ENCODE data around the gene FAM135A. TPM values are rescaled to one million over a fixed set of nuclear protein-coding genes. Genes with fewer than 3 reads are reported as not detected.
A peak's percentile ranks its signal among the peaks of the same experiment; 100 is the strongest.
"Not testable (repeated sequence)": the region's sequence is repeated elsewhere in the genome, so short reads cannot be mapped to it uniquely, and the experiment has no call there.

The FAM135A gene
- total RNA-seq, 1 experiment from 2014 or later, result 15.2 TPM

DNA sequence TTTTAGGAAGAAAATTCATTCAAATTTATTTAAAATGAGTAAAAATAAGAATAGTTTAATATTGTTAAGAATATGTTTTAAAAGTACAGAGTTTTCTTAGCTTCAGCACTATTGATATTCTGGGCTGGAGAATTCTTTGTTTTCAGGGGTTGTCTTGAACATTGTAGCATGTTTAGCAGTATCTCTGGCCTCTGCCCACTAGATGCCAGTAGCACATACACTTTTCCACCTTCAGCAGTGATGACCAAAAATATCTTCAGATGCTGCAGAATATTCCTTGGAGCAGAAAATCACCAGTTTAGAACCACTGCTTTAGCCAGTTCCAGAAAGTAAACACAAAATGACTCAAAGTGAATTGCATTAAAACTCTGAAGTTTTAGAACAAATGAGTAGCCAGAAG, 134.0 kb downstream of the FAM135A start:
- peak; percentile 6 for DNase-seq (ENCODE audit: low spot score)

DNA sequence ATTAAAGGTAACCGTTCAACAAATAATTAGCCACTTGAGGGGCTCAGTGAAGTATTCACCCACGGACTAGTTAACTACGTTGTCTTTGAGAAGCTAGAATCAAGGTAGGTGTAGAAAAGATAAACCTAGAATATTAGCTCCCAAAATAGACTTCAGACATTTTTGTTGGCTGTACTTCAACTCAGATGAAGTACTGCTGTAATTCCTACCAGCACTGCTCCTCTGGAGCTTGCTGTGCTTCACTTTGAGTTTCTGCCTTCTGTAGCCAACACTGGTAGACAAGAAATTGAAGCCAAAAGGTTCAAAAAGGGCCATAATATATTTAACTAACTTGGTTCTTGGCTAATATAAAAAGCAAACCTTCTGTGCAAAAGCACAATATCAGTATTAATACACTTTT, 134.6 kb downstream of the FAM135A start:
- DNase-seq (ENCODE audit: low spot score), result no peak

DNA sequence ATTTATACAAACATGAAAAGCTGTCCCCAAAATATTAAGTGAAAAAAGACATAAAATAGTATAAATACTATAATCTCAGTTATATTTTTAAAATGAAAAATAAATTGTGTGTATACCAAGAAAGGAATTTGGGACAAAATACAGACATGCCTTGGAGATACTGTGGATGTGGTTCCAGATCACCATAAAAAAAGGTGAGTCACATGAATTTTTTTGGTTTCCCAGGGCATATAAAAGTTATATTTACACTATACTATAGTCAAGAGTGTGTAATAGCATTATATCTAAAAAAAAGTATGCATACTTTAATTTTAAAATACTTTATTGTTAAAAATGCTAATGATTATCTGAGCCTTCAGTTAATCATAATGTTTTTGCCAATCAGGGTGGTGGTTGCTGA, 136.0 kb downstream of the FAM135A start:
- no peak for DNase-seq (ENCODE audit: low spot score)

DNA sequence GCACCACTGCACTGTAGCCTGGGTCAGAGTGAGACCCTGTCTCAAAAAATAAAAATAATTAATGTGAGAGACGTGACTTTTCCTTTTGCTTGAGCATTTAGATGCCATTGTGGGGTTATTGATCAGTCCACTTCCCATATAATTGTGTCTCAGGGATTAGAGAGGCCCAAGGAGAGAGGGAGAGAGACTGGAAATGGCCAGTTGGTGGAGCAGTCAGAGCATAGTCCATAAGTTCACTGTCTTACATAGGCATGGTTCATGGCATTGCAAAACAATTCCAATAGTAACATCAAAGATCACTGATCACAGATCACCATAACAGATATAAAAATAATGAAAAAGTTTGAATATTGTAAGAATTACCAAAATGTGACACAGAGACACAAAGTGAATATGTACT, 138.3 kb downstream of the FAM135A start:
- no peak for DNase-seq (ENCODE audit: low spot score)

DNA sequence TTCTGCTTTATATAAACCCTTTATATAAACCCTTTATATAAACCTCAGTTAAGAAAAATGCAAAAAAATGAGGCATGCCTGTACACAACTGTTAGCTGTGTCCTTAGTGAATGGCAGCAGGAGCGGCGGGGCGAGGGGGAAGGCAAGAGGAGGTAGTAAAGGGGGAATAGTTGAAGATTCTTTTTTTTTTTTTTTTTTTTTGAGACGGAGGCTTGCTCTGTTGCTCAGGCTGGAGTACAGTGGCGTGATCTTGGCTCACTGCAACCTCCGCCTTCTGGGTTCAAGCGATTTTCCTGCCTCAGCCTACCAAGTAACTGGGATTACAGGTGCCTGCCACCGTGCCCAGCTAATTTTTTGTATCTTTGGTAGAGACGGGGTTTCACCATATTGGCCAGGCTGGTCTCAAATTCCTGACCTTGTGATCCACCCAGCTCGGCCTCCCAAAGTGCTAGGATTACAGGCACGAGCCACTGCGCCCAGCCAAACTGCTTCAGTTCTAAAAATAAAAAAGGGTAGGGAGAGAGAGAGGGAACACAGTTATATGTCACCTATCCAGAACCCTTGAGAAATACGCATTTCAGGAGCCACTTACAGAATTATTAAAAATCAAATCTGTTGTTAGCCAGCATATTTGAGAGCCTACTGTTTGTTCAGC, 139.1 kb downstream of the FAM135A start:
- not testable (repeated sequence) for DNase-seq (ENCODE audit: low spot score)

DNA sequence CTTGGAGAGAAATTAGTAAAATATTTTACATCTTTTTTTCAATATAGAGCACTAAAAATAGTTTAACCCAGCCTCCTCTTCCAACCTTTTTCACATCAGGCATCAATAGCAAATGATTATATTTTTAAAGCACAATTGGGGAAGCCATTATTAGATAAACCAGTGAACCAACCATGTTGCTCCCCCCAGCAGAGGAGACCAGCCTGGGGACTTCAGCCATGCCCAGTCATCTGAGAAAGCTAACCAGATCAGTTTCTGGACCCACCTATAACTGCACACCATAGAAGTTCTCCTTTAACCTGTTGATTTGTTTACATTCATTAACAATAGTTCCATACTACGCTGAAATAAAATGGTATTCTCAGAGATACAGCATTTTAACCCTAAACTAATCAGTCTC, 139.7 kb downstream of the FAM135A start:
- no peak for DNase-seq (ENCODE audit: low spot score)

DNA sequence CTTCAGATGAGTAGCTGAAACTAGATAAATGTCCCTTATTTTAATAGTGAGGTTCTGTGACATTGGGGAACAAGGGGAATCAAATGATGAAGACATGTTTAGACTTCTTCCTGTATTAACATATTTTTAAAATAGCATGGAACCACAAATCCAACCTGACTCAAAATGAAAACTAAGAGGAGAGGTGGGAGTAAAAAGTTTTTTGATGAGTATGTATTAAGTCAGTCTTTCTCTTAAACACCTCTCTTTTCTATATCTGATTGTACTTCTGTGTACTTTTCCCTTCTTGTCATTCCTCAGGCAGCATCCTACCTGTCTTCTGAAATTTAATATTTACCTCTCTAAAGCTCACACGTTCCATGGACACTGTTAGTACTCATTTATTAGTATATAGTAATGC, 144.7 kb downstream of the FAM135A start:
- DNase-seq (ENCODE audit: low spot score), result no peak

DNA sequence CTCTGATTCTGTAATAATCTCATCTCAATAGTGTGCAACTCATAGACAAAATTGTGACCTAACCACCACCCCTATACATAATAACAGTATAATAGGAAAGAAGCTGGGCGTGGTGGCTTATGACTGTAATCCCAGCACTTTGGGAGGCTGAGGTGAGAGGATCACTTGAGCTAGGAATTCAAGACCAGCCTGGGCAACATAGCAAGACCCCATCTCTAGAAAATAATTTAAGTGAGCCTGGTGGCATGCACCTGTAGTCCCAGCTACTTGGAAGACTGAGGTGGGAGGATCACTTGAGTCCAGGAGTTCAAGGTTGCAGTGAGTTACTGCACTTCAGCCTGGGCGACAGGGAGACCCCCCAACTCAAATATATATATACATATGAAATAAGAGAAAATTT, 149.1 kb downstream of the FAM135A start:
- not testable (repeated sequence) for DNase-seq (ENCODE audit: low spot score)

DNA sequence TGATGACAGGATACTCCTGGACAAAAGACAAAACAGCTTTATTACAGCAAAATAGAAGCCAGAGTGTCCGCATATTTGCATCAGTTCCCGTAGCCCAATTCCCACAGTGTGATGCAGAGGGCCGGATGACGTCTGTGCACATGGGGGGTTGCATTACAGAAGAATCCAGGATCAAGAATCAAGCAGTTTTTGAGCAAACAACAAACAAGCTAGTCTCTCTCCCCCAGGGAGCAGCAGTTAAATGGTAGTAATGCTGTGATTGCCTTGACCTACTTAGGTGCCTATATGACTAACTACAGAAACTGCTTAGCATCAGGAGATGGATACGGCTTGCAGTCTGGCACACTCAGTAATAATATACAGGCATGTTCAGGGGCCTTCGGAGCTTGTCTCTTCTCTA, 150.2 kb downstream of the FAM135A start:
- DNase-seq (ENCODE audit: low spot score), result no peak

DNA sequence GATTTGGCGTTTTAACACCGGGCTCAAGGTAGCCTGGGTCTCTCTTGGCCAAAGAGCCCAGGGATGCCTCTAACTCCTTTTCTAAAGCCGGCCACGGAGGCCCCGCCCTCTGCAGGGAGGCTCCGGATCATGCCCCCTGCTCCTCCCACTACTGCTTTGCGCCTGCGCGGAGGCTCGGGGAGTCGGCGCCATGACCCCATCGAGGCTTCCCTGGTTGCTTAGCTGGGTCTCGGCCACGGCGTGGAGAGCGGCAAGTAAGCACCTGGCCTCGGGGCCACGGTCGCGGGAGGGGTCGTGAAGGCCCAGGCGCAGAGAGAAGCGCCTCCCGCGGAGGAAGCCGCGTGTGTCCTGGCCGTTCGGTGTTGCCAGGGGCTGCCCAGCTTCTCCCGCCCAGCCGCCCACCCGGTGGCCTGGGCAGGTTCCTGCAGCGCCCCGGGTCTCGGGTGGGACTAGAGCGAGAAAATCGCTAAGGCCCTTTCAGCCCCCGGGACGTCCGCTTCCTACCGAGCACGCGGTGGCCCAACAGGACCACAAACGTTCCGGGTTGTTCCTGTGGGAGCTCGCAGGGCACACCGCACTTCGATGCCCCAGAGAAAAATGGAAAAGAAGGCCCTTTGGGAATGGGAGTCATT, 153.6 kb downstream of the FAM135A start, which contains the start of gene SDHAF4:
TSS of gene SDHAF4 (plus strand) at position 180 of the 632 bp plus-strand sequence. CDS start at position 191, 11 bp downstream.
- peak; percentile 78 for DNase-seq (ENCODE audit: low spot score)

DNA sequence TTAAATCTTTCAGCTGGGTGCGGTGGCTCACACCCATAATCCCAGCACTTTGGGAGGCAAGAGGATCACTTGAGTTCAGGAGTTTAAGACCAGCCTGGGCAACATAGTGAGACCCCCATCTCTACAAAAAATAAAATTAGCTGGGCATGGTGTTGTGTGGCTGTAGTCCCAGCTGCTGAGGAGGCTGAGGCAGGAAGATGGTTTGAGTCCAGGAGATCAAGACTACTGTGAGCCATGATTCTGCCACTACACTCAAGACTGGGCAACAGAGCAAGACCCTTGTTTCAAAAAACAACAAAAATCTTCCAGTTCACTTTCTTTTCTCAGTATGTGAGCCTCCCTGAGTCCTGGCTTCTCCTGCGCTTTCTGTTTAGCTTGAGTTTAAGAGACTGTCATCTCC, 161.3 kb downstream of the FAM135A start:
- DNase-seq (ENCODE audit: low spot score), result no peak

DNA sequence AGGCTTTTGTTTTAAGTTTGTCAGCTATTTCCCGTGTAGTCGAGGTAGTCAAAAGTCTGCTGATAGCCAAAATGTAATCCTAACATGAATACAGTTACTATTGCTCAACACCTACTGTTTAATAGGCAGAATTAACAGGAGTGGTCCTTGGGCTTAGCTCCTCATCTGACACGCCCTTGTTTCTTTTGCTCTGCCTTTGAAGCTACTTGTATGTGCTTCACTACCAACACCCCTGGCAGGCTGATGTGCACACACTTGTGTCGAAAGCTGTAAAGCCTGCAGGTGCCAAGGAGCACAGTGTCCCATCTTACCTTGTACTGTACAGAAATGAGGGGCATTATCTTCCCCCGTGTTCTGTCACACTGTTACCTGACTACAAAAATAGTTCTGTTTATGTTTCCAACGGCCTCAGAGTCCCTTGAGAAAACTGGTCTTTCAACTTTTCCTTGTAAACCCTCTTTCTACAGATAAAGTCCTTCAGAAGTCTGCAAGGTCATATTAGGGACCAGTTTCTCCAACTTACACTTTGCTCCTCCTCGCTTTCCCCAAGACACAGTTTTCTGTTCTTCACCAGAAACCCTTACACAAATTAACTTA, 162.7 kb downstream of the FAM135A start:
- no peak for DNase-seq (ENCODE audit: low spot score)

DNA sequence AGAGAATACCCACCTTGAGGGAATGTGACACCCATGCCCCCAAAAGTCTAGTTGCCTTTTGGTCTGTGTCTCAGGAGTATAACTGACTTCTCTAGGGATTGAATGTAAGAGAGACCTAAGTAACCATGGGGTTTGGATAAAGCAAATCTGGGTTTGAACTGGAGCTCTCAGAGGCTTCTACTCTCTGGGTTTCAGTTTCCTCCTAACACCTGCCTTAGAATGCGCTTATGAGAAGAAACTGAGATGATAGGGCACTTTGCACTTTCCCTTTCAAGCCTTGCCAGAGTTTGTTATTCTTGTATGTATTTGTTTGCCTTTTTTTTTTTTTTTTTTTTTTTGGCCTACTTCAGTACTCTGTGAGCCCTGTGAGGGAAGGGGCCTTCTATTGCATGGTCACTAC, 172.8 kb downstream of the FAM135A start:
- no peak for DNase-seq (ENCODE audit: low spot score)

DNA sequence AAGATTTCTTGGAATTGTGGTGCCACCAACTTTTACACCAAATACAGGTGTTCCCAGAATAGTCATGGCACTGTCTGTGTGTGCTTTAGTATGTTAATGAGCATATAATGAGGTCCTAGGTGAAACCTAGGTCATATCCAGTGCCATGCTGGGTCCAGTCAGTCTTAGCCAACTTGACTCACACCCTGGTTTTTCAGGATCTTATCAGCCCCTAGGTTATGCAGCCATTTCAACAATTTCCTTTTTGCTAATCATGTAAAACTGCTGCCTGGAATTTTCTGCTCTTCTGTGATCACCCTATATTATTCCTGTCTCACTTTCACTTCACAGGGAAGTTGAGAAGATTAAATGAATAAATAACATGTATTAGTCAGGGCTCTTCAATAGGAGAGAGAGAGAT, 177.1 kb downstream of the FAM135A start:
- DNase-seq (ENCODE audit: low spot score), result no peak

DNA sequence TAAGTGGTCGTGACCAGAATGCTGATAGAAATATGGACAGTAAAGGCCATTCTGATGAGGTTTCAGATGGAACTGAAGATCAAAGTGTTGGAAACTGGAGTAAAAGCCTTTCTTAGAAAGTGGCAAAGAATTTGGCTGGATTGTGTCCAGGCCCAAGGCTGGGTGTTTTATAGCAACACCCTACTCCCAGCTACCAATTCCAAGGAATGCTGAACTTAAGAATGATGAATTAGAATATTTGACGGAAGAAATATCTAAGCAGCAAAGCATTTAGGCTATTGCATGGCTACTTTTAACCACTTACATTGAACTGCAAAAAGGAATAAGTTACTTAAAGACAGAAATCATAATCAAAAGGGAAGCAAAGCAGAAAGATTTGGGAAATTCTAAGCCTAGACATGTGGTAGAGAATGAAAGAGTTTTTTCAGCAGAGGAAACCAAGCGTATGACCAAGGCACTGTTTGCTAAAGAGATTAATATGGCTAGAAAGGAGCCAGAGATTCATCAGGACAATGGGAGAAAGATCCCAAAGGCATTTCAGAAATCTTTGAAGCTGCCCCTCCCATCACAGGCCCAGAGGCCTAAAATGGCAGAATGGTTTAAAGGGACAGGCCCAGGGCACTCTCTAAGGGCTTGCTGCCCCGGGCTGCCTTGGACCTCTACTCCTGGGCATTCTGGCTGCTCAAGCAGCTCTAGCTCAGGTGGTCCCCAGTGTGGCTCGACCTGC, 179.2 kb downstream of the FAM135A start:
- DNase-seq (ENCODE audit: low spot score), result no peak

DNA sequence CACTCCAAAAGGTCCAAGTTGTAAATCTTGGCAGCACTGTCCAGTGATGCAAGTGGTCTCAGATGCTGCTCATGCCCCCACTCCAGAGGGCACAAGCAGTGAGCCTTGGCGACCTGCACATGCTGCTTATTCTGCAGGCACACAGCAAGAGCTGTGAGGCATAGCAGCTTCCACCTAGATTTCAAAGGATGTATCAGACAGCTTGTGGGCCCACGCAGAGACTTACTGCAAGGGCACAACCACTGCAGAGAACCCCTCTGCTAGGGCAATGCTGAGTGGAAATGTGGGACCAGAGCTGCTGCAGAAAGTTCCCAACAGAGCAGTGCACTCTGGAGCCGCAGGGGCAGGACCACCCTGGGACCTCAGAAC, 179.8 kb downstream of the FAM135A start:
- no peak for DNase-seq (ENCODE audit: low spot score)

DNA sequence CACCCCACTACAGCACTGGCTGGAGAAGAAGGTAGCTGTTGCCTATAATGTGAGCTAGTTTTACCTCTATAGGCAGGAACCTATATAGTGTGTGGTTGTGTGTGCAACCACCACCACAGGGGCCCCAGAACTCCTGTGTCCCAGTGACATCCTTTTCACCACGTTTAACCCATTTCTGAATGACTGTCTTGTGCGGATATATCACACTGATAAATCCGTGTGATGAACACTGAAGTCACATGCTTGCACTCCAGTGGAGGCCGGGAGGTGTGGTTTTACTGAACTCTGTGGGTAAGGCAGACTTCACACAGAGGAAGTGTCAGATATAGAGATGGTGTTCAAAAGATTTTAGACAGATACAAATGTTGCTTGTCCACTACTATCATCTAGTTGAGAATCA, 185.9 kb downstream of the FAM135A start:
- DNase-seq (ENCODE audit: low spot score), result no peak

DNA sequence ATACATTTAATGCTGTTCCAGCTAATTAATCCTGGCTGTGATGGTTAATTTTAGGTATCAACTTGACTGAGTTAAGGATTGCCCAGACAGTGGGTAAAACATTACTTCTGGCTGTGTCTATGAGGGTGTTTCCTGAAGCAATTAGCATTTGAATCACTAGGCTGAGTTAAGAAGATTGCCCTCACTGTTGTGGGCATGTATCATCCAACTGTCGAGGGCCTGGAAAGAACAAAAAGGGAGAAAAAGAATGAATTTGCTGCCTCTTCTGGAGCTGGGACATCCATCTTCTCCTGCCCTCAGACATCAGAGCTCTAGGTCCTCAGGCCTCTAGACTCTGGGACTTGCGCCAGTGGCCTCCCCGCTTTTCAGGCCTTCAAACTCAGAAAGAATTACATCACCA, 187.7 kb downstream of the FAM135A start:
- no peak for DNase-seq (ENCODE audit: low spot score)

DNA sequence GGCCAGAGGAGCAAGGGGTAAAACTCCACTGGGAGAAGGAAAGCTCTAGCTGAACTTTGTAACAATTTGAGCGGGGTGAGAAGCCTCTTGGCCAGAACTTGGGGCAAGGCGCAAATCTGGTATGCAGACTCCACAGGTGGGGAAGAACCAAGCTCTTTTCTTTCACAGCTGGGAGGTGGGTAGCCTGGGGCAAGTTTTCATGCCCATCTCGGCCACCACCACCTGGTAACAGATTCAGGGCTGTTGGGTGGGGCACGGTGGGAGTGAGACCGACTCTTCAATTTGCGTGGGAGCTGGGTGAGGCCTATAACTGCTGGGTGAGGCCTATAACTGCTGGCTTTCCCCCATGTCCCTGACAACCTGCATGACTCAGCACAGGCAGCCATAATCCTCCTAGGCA, 190.9 kb downstream of the FAM135A start:
- DNase-seq (ENCODE audit: low spot score), result no peak

DNA sequence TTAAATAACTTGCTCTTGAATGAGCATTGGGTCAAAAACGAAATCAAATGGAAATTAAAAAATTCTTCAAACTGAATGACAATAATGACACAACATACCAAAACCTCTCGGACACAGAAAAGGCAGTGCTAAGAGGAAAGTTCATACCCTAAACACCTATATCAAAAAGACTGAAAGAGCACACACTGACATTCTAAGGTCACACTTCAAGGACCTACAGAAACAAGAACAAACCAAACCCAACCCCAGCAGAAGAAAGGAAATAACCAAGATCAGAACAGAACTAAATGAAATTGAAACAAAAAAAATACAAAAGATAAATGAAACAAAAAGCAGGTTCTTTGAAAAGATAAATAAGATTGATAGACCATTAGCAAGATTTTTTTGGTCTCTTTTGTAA, 194.1 kb downstream of the FAM135A start:
- DNase-seq (ENCODE audit: low spot score), result not testable (repeated sequence)

DNA sequence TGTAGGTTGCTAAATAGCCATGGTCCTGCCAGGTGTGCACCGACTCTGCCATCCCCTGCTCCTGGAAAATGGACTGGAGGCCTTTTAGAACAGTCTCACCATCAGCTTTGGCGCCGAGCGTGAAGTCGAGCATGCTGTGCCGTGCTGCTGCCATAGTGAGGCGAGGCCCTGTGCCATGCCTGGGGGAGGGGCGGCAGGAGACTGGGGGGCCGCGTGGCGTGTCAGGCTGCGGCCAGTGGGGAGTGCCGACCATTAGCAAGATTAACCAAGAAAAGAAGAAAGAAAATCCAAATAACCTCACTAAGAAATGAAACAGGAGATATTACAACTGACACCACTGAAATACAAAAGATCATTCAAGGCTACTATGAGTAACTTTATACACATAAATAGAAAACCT, 195.9 kb downstream of the FAM135A start:
- not testable (repeated sequence) for DNase-seq (ENCODE audit: low spot score)
